ENCODE results near the gene FBXO36.

The FBXO36 gene

GRCh38 chr2:230053753-230054478 lies 131.6 kb downstream of the FBXO36 start:
- no peak for DNase-seq

GRCh38 chr2:230060672-230061293 lies 138.5 kb downstream of the FBXO36 start:
- DNase-seq: no peak
